SK-N-SH (cell line): ENCODE results near the gene SURF1. TPM values are rescaled to one million over a fixed set of nuclear protein-coding genes. Genes with fewer than 3 reads are reported as not detected.

ENCODE experiments used
- CTCF ChIA-PET: fragments of 300-600, 350-600 bp; formaldehyde crosslinking; extraction: SDS; loops from one replicate; lab custom pipeline; 2021; lab: Yijun Ruan, JAX
- POLR2A ChIA-PET: fragments of 350-600 bp; sonication (Branson Sonifier 250); formaldehyde crosslinking; extraction: SDS; loops from one replicate; lab custom pipeline; 2020; ENCODE audit warnings: antibody characterized with exemption, inconsistent platforms; lab: Yijun Ruan, JAX
- DNase-seq: peaks from one replicate; pipeline ENCODE4 v3.0.0; 2012
- H2AFZ ChIP-seq: fragments of 200-600 bp; sonication (generic); 2 replicates; pipeline ENCODE4 v1.8.1; 2016; ENCODE audit warnings: antibody characterized with exemption, mild to moderate bottlenecking, low read depth
- H3F3A ChIP-seq: fragments of 200-600 bp; sonication (generic); replicated peaks from 2 replicates; pipeline ENCODE3; 2016; ENCODE audit warnings: antibody characterized with exemption, mild to moderate bottlenecking; ENCODE audit not compliant: insufficient read depth
- H3K27ac ChIP-seq, 2 experiments: fragments of 200-500 bp in 1 of 2; fragments of 200-600 bp in 1 of 2; sonication (Bioruptor generic) in 1 of 2; sonication (generic), shearing (Covaris generic) in 1 of 2; 2 replicates each; pipeline versions ENCODE4 v1.5.1 to v1.6.1; 2014 to 2016; ENCODE audit warnings: low read depth in 2 of 2, inconsistent platforms in 1 of 2, low read length in 1 of 2, mild to moderate bottlenecking in 1 of 2, mixed read lengths in 1 of 2
- H3K27me3 ChIP-seq: fragments of 200-600 bp; sonication (generic), shearing (Covaris generic); 2 replicates; pipeline ENCODE4 v1.6.1; 2016; ENCODE audit warnings: mixed run types; ENCODE audit not compliant: insufficient read depth
- H3K36me3 ChIP-seq, 2 experiments: fragments of 200-500 bp in 1 of 2; fragments of 200-600 bp in 1 of 2; sonication (Bioruptor generic) in 1 of 2; sonication (generic) in 1 of 2; replicated peaks in 1 of 2; 2 replicates each; pipeline versions ENCODE3 to v1.5.1; 2014 to 2016; ENCODE audit warnings: low read length in 1 of 2, mild to moderate bottlenecking in 1 of 2; ENCODE audit not compliant: insufficient read depth in 2 of 2, control insufficient read depth in 1 of 2
- H3K4me1 ChIP-seq, 2 experiments: fragments of 200-500 bp in 1 of 2; fragments of 200-600 bp in 1 of 2; sonication (Bioruptor generic) in 1 of 2; sonication (generic), shearing (Covaris generic) in 1 of 2; 2 replicates each; pipeline versions ENCODE4 v1.5.1 to v1.6.1; 2014 to 2016; ENCODE audit warnings: low read depth in 1 of 2, low read length in 1 of 2, mixed run types in 1 of 2; ENCODE audit not compliant: insufficient read depth in 2 of 2, control insufficient read depth in 1 of 2
- H3K4me2 ChIP-seq: fragments of 200-600 bp; sonication (generic), shearing (Covaris generic); 2 replicates; pipeline ENCODE4 v1.6.1; 2017; ENCODE audit warnings: mixed run types
- H3K4me3 ChIP-seq, 2 experiments: fragments of 200-500 bp in 1 of 2; fragments of 200-600 bp in 1 of 2; sonication (Bioruptor generic) in 1 of 2; sonication (generic), shearing (Covaris generic) in 1 of 2; 2 replicates each; pipeline versions ENCODE4 v1.5.1 to v1.8.1; 2014 to 2016; ENCODE audit warnings: low read depth in 2 of 2, inconsistent platforms in 1 of 2, low read length in 1 of 2, mild to moderate bottlenecking in 1 of 2, mixed read lengths in 1 of 2, moderate library complexity in 1 of 2
- H3K79me2 ChIP-seq: fragments of 200-600 bp; sonication (generic); 2 replicates; pipeline ENCODE4 v1.8.1; 2017; ENCODE audit warnings: mild to moderate bottlenecking; ENCODE audit not compliant: insufficient read depth
- H3K9ac ChIP-seq: fragments of 200-600 bp; sonication (generic); 2 replicates; pipeline ENCODE4 v1.6.1; 2017; ENCODE audit warnings: mixed run types
- H3K9me2 ChIP-seq: fragments of 200-600 bp; sonication (generic); 2 replicates; pipeline ENCODE4 v1.6.1; 2017; ENCODE audit warnings: mixed run types
- H3K9me3 ChIP-seq: fragments of 200-600 bp; sonication (generic); 2 replicates; pipeline ENCODE4 v1.6.1; 2017; ENCODE audit warnings: mixed run types, mild to moderate bottlenecking, moderate library complexity
- H4K20me1 ChIP-seq: fragments of 200-600 bp; sonication (generic); 2 replicates; pipeline ENCODE4 v1.6.1; 2017; ENCODE audit warnings: mild to moderate bottlenecking, mixed run types; ENCODE audit not compliant: insufficient read depth
- EP300 ChIP-seq, 2 experiments: IDR thresholded peaks; 2 replicates each; pipeline versions ENCODE4 v1.4.0 to v1.6.1; 2012; ENCODE audit warnings: borderline replicate concordance in 1 of 2, low read depth in 1 of 2, low read length in 1 of 2
- EZH2phosphoT487 ChIP-seq: fragments of 200-600 bp; sonication (generic); IDR thresholded peaks from 2 replicates; pipeline ENCODE4 v1.6.1; 2017; ENCODE audit warnings: low read depth, mixed run types, mild to moderate bottlenecking, antibody characterized with exemption, moderate library complexity, borderline replicate concordance
- FOSL2 ChIP-seq: IDR thresholded peaks from 2 replicates; pipeline ENCODE4 v1.4.0; 2012; ENCODE audit warnings: low read depth, mild to moderate bottlenecking, moderate library complexity, borderline replicate concordance
- FOXJ3 ChIP-seq: sonication (generic); formaldehyde crosslinking; IDR thresholded peaks from 2 replicates; pipeline ENCODE4 v1.5.1; 2020; ENCODE audit warnings: mild to moderate bottlenecking, missing genetic modification reagents
- GABPA ChIP-seq: IDR thresholded peaks from 2 replicates; pipeline ENCODE4 v1.4.0; 2012; ENCODE audit warnings: low read depth, mild to moderate bottlenecking
- NFIC ChIP-seq: IDR thresholded peaks from 2 replicates; pipeline ENCODE4 v1.4.0; 2012; ENCODE audit warnings: borderline replicate concordance
- REST ChIP-seq: IDR thresholded peaks from 2 replicates; pipeline ENCODE4 v1.6.1; 2012; ENCODE audit warnings: mild to moderate bottlenecking, low read depth, low read length, moderate library complexity
- SMC3 ChIP-seq: IDR thresholded peaks from 2 replicates; pipeline ENCODE4 v1.6.1; 2012; ENCODE audit warnings: low read depth, low read length, improper control_type of control experiment
- TEAD4 ChIP-seq: IDR thresholded peaks from 2 replicates; pipeline ENCODE4 v1.4.0; 2012; ENCODE audit warnings: mild to moderate bottlenecking, borderline replicate concordance; ENCODE audit not compliant: insufficient read depth
- YY1 ChIP-seq: IDR thresholded peaks from 2 replicates; pipeline ENCODE4 v1.4.0; 2012; ENCODE audit warnings: low read depth, mild to moderate bottlenecking
- WGBS: methylation state at CpG from one replicate; pipeline ENCODE4 v1.1.6; 2017; ENCODE audit warnings: low lambda C conversion rate; 5-methylcytosine and 5-hydroxymethylcytosine counted together
- polyA plus RNA-seq, 3 experiments: library from polyadenylated mRNA; depleted of rRNA; stranded (reverse); fragments of >200 nt; gene quantifications; 2 replicates each; pipeline ENCODE4 v1.2.3, GENCODE V29; 2012
- TF ChIP-seq, protein P1 (sequence below): fragments of 150-350 bp; IDR thresholded peaks from 2 replicates; pipeline ENCODE4 v1.6.1; 2016; ENCODE audit warnings: mild to moderate bottlenecking, low read depth, low read length
- TF ChIP-seq, protein P2 (sequence below): fragments of 150-350 bp; IDR thresholded peaks from 2 replicates; pipeline ENCODE4 v1.6.1; 2017; ENCODE audit warnings: antibody characterized with exemption, low read length, low read depth, borderline replicate concordance
- TF ChIP-seq, protein P3 (sequence below): IDR thresholded peaks from 2 replicates; pipeline ENCODE4; 2012

SURF1 gene
- polyA plus RNA-seq, 1 of the 3 experiments (the other 2 are of a cell fraction): 103 TPM

GRCh38 chr9:133342069-133342406 lies 14.2 kb downstream of the SURF1 start:
- H3K79me2 ChIP-seq: peaks cover 18% of the 10 kb centered on the region
- no peak overlapping the region for H3K27ac ChIP-seq
- H3K4me2 ChIP-seq: no peak overlapping the region
- no peaks in the 10 kb centered on the region for H3K27me3 ChIP-seq
- no peak for TF ChIP-seq FOSL2
- TF ChIP-seq GABPA: no peak
- no peak for TF ChIP-seq YY1
- no peak for TF ChIP-seq FOXJ3
- TF ChIP-seq EP300 (IDR thresholded peaks at IDR 0.05; ENCODE audit: borderline replicate concordance in 1 of 2, low read depth in 1 of 2, low read length in 1 of 2): no peak
- TF ChIP-seq TEAD4: no peak
- no peak for TF ChIP-seq NFIC
- TF ChIP-seq EZH2phosphoT487: no peak
- TF ChIP-seq, protein P1, sequence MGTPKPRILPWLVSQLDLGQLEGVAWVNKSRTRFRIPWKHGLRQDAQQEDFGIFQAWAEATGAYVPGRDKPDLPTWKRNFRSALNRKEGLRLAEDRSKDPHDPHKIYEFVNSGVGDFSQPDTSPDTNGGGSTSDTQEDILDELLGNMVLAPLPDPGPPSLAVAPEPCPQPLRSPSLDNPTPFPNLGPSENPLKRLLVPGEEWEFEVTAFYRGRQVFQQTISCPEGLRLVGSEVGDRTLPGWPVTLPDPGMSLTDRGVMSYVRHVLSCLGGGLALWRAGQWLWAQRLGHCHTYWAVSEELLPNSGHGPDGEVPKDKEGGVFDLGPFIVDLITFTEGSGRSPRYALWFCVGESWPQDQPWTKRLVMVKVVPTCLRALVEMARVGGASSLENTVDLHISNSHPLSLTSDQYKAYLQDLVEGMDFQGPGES: no peak
- TF ChIP-seq, protein P2, sequence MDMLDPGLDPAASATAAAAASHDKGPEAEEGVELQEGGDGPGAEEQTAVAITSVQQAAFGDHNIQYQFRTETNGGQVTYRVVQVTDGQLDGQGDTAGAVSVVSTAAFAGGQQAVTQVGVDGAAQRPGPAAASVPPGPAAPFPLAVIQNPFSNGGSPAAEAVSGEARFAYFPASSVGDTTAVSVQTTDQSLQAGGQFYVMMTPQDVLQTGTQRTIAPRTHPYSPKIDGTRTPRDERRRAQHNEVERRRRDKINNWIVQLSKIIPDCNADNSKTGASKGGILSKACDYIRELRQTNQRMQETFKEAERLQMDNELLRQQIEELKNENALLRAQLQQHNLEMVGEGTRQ: no peak
- no peak for TF ChIP-seq REST
- TF ChIP-seq SMC3: no peak
- TF ChIP-seq, protein P3, sequence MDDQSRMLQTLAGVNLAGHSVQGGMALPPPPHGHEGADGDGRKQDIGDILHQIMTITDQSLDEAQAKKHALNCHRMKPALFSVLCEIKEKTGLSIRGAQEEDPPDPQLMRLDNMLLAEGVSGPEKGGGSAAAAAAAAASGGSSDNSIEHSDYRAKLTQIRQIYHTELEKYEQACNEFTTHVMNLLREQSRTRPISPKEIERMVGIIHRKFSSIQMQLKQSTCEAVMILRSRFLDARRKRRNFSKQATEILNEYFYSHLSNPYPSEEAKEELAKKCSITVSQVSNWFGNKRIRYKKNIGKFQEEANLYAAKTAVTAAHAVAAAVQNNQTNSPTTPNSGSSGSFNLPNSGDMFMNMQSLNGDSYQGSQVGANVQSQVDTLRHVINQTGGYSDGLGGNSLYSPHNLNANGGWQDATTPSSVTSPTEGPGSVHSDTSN: no peak
- peaks cover 9% of the 10 kb centered on the region; the same call in 1 of the 2 replicates for H4K20me1 ChIP-seq
- 93% methylated on average over 9 of the region's 12 CpGs for WGBS
- no peaks in the 10 kb centered on the region for H3K9me2 ChIP-seq
- peaks cover 20 to 68% of the 10 kb centered on the region in 2 experiments for H3K36me3 ChIP-seq
- CTCF ChIA-PET: interaction anchor here (0.6 to 2.1 kb wide), 5 partner anchors 9 to 161 kb away, joined by 3 to 10 read pairs (median 4); no protein-coding TSS in a partner anchor
- no peaks in the 10 kb centered on the region for H3K9me3 ChIP-seq
- H3K4me1 ChIP-seq: peaks cover 0 to 11% of the 10 kb centered on the region in 2 experiments; a peak in 1 of 4 replicates
- no peak overlapping the region for H2AFZ ChIP-seq
- H3K9ac ChIP-seq: no peak overlapping the region
- POLR2A ChIA-PET: no interaction called here
- peaks cover 5% of the 10 kb centered on the region for H3F3A ChIP-seq
- DNase-seq: peak; percentile 44
- no peak overlapping the region for H3K4me3 ChIP-seq
